HEK293T (cell line): Measurements from ENCODE around the gene SRGAP1.

Experiments
- FOXM1 ChIP-seq: fragments of 450-650 bp; IDR thresholded peaks from 2 replicates; pipeline ENCODE4 v1.6.1; 2017; ENCODE audit warnings: mild to moderate bottlenecking, borderline replicate concordance
- HDGF ChIP-seq: fragments of 450-650 bp; IDR thresholded peaks from 2 replicates; pipeline ENCODE4 v1.6.1; 2017; ENCODE audit warnings: antibody characterized with exemption, borderline replicate concordance
- NFRKB ChIP-seq: fragments of 450-650 bp; IDR thresholded peaks from 2 replicates; pipeline ENCODE4 v1.6.1; 2016; ENCODE audit warnings: mild to moderate bottlenecking, moderate library complexity
- PKNOX1 ChIP-seq: fragments of 450-650 bp; IDR thresholded peaks from 2 replicates; pipeline ENCODE4 v1.6.1; 2016
- SP1 ChIP-seq: fragments of 450-650 bp; IDR thresholded peaks from 2 replicates; pipeline ENCODE4 v1.6.1; 2017

- TF ChIP-seq FOXM1 (no peak), PKNOX1 (no peak), NFRKB (no peak), HDGF (no peak), SP1 (no peak)
These were observed 182.8 kb downstream of the SRGAP1 start for GRCh38 chr12:64027311-64027710.
